GM18502 (cell line): ENCODE data around the gene HLA-G.

Experiments used
- ATAC-seq: cut with Tn5 transposase; IDR thresholded peaks from one replicate; pipeline ENCODE4 v1.9.1; 2021; ENCODE audit warnings: mild to moderate bottlenecking; ENCODE audit not compliant: unreplicated experiment, poor library complexity

HLA-G gene

GRCh38 chr6:29815118-29815750, 12.4 kb upstream of the HLA-G start:
- no peak for ATAC-seq

- no peak for ATAC-seq
These were observed 11.6 kb upstream of the HLA-G start for GRCh38 chr6:29816030-29816429.

GRCh38 chr6:29818892-29819291, 8.7 kb upstream of the HLA-G start:
- ATAC-seq, result no peak

GRCh38 chr6:29824144-29824543, 3.5 kb upstream of the HLA-G start:
- no peak for ATAC-seq

- ATAC-seq, result no peak
These were observed 1.8 kb upstream of the HLA-G start for GRCh38 chr6:29825848-29826247.

GRCh38 chr6:29826271-29826670, 1.4 kb upstream of the HLA-G start:
- ATAC-seq, result no peak

GRCh38 chr6:29828471-29828797, 809 bp downstream of the HLA-G start:
- no peak for ATAC-seq

GRCh38 chr6:29829766-29830165, 2.1 kb downstream of the HLA-G start:
- ATAC-seq, result no peak

GRCh38 chr6:29830409-29830808, 2.8 kb downstream of the HLA-G start:
- no peak for ATAC-seq

GRCh38 chr6:29831776-29832175, 4.2 kb downstream of the HLA-G start:
- ATAC-seq, result no peak

- ATAC-seq, result no peak
These were observed 7.2 kb downstream of the HLA-G start for GRCh38 chr6:29834564-29835436.

- ATAC-seq, result no peak
These were observed 12.3 kb downstream of the HLA-G start for GRCh38 chr6:29839917-29840316.

GRCh38 chr6:29841030-29841429, 13.4 kb downstream of the HLA-G start:
- ATAC-seq, result no peak

GRCh38 chr6:29845405-29846006, 17.9 kb downstream of the HLA-G start:
- ATAC-seq, result no peak

- ATAC-seq, result no peak
These were observed 20.4 kb downstream of the HLA-G start for GRCh38 chr6:29847871-29848630.

- no peak for ATAC-seq
These were observed 22.5 kb downstream of the HLA-G start for GRCh38 chr6:29850011-29850553.

- no peak for ATAC-seq
These were observed 23.6 kb downstream of the HLA-G start for GRCh38 chr6:29851190-29851589.

- ATAC-seq, result no peak
These were observed 25.6 kb downstream of the HLA-G start for GRCh38 chr6:29853245-29853644.

- ATAC-seq, result no peak
These were observed 30.4 kb downstream of the HLA-G start for GRCh38 chr6:29858006-29858405.

- ATAC-seq, result no peak
These were observed 34.1 kb downstream of the HLA-G start for GRCh38 chr6:29861521-29862255.
